ENCODE measurements around the gene DCBLD1.

Gene DCBLD1

DNA sequence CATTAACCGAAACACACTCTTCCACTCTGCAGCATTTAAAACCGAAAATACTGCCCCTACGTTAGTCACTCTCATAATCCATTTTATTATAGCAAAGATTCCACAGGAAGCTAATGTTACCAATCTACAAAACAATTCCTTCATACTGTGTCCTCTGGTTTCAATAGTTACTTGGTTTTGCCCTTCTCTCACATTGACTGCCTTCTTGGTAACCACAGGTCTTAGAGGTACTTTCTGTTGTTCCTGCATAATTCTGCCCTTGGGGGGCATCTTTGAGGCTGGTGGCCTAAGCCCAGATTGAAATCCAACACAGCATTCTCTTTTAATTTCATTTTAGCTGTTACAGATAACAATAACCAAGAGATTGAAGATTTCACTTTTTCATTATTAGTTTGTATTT is 9.8 kb upstream of the DCBLD1 start:
- no peak for DNase-seq

- no peak for DNase-seq
Observed at GRCh38 chr6:117473401-117473800, 9.1 kb upstream of the DCBLD1 start.

GRCh38 chr6:117477988-117478852 is 4.3 kb upstream of the DCBLD1 start:
- no peak for DNase-seq

GRCh38 chr6:117478853-117479231 is 3.6 kb upstream of the DCBLD1 start:
- no peak for DNase-seq

DNA sequence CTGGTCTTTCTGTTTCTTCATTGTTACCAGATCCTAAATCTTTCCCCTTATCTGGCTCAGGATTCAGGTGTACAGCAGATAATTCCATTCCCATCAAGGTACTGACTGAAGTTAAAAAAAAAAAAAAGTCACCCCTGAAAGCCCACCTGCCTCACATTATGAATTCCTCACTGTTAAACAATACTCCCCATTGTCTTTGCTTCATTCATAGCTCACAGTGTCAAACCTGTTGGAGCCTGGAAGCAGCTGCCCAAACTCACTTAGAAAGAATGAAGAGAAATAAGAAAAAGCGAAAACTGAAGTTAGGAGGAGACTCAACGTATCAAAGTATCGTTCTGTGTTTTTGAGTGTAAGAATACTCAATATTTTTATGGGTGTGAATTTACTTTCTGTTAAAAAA is 1.8 kb upstream of the DCBLD1 start:
- DNase-seq: no peak

- no peak for DNase-seq
Observed at GRCh38 chr6:117481278-117481925, 1.1 kb upstream of the DCBLD1 start.

DNA sequence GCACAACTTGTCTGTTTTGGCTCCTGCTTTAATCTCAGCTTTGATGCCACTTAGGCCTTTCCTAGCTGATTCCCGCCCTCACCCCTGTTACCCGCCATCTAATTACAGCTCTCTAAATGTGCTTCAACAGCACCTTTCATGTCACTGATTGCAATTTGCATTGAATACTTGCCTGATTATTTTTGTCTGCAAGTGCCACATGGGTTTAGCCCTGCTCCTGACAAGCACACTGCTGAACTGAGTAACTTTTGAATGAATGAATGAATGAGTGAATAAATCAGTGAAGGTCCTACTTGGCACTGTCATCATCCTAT is 591 bp upstream of the DCBLD1 start:
- no peak for DNase-seq

DNA sequence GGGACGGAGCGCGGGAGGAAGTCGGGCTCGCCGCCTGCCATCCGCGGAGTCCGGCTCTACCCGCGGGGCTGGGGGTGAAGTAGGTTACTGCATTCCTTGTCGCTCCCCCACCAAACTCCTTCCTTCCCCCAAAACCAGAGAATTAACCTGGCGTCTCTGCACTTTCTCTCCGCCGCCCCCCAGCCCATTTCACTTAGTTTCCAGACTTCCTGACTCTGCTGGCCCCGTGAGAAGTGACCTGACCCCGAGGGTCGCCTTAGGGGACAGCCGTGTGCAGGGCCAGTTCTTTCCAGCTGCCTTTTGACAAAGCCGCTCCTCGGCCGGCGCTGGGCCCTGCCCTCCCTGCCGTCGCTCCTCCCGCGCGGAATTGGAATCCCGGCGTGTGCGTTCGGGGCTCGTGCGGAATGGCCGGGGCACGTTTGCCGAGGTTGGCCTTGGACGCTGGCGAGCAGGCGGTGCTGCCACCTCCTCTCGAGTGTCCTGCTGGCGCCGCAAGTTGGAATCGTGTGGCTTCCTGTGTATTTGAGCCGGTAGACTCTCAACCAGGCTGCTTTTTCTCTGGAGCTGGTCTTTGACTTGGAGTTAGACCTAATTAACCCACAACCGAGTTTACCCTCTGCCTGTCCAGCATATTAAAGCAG is 650 bp downstream of the DCBLD1 start:
- DNase-seq: peak; percentile 65

GRCh38 chr6:117483645-117484016 is 1.2 kb downstream of the DCBLD1 start:
- DNase-seq: peak; percentile 50

DNA sequence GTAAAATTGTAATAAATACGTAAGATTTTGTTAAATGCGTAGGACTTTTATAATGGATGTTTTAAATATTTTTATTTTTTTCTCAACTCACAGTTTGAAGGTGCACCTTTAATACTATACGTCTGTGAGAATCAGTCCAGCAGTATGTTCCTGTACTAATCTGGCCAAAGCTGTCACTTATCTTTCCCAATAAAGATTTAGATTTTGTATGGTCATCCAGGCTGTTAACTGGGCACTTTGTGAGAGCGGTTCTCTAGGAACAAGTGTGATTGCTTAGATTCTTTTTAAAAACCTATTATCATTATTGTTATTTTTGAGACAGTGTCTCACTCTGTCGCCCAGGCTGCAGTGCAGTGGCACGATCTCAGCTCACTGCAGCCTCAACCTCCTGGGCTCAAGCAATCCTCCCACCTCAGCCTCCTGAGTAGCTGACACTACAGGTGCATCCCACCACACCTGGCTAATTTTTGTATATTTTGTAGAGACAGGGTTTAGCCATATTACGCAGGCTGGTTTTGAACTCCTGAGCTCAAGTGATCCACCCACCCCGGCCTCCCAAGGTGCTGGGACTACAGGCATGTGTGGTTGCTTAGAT is 1.7 kb downstream of the DCBLD1 start:
- no peak for DNase-seq

- DNase-seq: no peak
Observed at GRCh38 chr6:117485433-117485832, 3.0 kb downstream of the DCBLD1 start.

DNA sequence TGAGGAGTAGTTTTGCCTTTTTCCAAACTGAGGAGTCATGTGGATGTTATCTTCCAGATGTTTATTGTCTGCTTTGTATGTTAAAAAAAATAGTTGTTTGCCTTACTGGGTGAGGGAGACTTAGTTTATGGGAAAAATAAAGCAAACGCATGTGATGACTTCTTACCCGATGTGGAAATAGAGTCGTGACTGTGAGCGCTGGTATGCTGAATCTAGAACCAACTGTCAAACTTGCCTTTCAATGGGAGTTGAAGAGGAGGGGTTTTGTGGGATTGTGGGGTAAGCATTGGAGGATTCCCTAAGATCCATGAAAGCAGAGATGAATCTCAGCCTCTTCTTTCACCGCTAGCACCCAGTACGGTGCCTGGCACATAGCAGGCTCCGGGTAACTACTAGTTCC is 5.3 kb downstream of the DCBLD1 start:
- DNase-seq: peak; percentile 88

DNA sequence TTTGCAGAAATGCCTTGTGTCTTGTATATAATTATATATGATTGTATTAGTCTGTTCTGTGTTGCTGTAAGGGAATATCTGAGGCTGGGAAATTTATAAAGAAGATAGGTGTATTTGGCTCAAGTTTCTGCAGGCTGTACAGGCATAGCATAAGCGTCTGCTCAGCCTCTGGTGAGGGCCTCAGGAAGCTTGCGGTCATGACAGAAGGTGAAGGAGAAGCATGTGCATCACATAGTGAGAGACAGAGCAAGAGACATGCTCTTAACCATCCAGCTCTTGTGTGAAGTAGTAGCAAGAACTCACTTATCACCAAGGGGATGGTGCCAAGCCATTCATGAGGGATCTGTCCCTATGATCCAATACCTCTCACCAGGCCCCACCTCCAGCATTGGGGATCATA is 6.5 kb downstream of the DCBLD1 start:
- no peak for DNase-seq

DNA sequence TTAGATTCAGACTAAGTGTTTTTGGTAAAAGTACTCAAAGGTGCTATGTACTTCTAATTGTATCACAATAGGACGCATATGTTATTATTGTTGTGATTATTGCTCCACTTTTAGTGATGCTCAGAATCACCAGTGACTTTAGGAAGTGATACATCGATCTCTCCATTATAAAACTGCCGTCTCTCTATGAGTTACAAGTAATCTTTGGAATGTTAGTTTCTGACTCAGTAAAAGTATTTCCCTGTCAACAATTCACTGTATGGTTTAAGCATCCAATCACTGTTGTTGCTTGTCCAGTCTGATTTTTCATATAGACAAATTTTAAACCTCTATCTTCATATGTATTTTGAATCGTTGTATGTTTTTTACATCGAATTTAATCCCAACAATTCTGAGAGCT is 9.4 kb downstream of the DCBLD1 start:
- DNase-seq: peak; percentile 72

GRCh38 chr6:117493470-117493869 is 11.0 kb downstream of the DCBLD1 start:
- no peak for DNase-seq

- no peak for DNase-seq
Observed at GRCh38 chr6:117494283-117494682, 11.8 kb downstream of the DCBLD1 start.

GRCh38 chr6:117494694-117495318 is 12.3 kb downstream of the DCBLD1 start:
- no peak for DNase-seq

DNA sequence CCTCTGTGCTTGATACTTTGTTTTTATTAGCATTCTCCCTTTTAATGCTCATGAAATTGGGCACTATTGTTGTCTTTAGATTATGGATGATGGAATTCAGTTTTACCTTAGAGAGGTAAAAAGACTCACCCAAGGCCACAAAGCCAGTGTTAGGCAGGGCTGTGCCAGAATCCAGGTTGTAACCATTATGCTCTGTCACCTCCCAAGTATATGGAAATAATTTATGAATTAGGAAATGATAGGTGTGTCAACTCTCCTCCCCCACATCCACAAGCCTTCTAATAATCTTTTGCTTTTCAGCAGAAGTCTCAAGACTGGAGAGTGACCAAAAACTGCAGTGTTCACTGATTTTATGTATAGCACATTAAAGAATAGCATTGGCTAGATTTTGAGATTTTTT is 13.0 kb downstream of the DCBLD1 start:
- no peak for DNase-seq

DNA sequence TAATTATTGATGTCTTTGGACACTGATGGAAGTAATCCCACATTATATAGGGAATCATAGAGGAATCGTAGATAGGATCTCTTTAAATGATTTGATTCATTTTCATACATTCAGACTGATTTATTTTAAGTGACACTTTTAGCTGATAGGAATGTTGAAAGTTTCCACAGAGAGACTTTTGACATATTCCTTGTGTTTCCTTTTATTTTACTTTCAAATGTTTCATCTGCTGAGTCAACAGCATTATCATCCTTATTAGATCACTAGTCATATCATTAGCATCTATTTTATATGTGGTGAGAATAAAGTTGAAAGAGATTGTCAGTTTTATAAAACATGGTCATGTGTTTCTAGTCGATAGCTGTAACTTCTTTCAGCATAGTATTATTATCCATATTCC is 13.4 kb downstream of the DCBLD1 start:
- DNase-seq: peak; percentile 64

DNA sequence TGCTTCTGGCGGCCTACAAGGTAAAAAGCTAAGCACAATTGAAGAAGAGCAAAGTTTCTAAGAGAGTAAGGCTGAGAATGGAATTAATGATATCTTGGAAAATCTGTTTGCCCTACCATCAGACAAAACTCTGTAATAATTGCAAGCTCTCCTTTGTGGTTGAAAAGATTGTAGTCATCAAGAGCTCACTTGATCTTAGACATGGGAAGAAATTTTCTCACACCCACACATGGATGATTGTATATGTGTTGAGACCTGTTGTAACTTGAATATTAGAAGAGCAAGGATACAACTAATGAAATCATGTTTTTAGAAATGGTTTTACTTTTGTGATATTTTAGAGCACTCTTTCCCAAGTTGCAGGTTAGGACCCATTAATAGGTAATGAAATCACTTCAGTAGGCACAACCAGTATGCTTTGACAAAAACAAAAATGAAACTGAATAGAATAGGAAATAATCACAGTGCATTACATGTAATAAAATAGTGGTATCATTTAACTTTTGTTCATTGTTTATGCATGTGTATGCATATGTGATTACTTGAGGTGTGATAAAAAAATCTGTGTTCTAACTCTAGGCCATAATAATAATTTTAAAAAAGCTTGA is 14.0 kb downstream of the DCBLD1 start:
- peak; percentile 73 for DNase-seq

- no peak for DNase-seq
Observed at GRCh38 chr6:117497237-117497636, 14.8 kb downstream of the DCBLD1 start.

DNA sequence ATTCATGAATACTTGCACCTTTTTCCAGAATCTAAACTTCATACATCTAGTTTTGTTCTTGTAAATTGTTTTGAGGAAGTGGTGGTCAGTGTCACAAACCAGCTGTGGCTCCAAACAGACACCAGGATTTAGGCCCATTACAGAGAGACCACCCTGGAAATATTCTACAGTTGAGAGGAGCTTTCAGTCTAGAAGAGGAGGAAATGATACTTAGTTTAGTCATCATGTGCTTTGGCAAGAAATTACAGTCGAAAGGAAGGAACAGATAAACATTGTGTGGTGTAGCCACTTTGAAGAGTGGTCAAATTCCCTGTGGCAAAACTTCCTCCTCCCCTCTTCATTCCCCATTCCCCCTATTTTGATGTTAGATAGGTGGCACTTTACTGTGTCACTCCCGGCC is 15.7 kb downstream of the DCBLD1 start:
- peak; percentile 84 for DNase-seq

GRCh38 chr6:117501722-117502121 is 19.2 kb downstream of the DCBLD1 start:
- no peak for DNase-seq
